ENCODE data around the gene ATP6V0E2.

- TF ChIP-seq, protein P1, sequence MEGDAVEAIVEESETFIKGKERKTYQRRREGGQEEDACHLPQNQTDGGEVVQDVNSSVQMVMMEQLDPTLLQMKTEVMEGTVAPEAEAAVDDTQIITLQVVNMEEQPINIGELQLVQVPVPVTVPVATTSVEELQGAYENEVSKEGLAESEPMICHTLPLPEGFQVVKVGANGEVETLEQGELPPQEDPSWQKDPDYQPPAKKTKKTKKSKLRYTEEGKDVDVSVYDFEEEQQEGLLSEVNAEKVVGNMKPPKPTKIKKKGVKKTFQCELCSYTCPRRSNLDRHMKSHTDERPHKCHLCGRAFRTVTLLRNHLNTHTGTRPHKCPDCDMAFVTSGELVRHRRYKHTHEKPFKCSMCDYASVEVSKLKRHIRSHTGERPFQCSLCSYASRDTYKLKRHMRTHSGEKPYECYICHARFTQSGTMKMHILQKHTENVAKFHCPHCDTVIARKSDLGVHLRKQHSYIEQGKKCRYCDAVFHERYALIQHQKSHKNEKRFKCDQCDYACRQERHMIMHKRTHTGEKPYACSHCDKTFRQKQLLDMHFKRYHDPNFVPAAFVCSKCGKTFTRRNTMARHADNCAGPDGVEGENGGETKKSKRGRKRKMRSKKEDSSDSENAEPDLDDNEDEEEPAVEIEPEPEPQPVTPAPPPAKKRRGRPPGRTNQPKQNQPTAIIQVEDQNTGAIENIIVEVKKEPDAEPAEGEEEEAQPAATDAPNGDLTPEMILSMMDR (IDR thresholded peaks at IDR 0.05), result no peak
- TF ChIP-seq TP53 (CRISPR knock-in tag; IDR thresholded peaks at IDR 0.05), result no peak
- TF ChIP-seq PRDM15 (CRISPR knock-in tag; IDR thresholded peaks at IDR 0.05), result no peak
- no peak for TF ChIP-seq TEAD4 (CRISPR knock-in tag; IDR thresholded peaks at IDR 0.05)
- TF ChIP-seq, protein P2, sequence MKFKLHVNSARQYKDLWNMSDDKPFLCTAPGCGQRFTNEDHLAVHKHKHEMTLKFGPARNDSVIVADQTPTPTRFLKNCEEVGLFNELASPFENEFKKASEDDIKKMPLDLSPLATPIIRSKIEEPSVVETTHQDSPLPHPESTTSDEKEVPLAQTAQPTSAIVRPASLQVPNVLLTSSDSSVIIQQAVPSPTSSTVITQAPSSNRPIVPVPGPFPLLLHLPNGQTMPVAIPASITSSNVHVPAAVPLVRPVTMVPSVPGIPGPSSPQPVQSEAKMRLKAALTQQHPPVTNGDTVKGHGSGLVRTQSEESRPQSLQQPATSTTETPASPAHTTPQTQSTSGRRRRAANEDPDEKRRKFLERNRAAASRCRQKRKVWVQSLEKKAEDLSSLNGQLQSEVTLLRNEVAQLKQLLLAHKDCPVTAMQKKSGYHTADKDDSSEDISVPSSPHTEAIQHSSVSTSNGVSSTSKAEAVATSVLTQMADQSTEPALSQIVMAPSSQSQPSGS (CRISPR knock-in tag; IDR thresholded peaks at IDR 0.05; ENCODE audit: borderline replicate concordance, low read depth), result no peak
- TF ChIP-seq CREM (CRISPR knock-in tag; IDR thresholded peaks at IDR 0.05), result no peak
- TF ChIP-seq RELA (CRISPR knock-in tag; IDR thresholded peaks at IDR 0.05; ENCODE audit: borderline replicate concordance), result no peak
- no peak for TF ChIP-seq CBFB (CRISPR knock-in tag; IDR thresholded peaks at IDR 0.05; ENCODE audit: low read depth)
- TF ChIP-seq FOXP4 (CRISPR knock-in tag; IDR thresholded peaks at IDR 0.05), result no peak
- TF ChIP-seq, protein P3, sequence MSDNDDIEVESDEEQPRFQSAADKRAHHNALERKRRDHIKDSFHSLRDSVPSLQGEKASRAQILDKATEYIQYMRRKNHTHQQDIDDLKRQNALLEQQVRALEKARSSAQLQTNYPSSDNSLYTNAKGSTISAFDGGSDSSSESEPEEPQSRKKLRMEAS (CRISPR knock-in tag; IDR thresholded peaks at IDR 0.05), result no peak
- TF ChIP-seq FOXK1 (CRISPR knock-in tag; IDR thresholded peaks at IDR 0.05), result no peak
Observed at GRCh38 chr7:149824748-149825566, 48.8 kb upstream of the ATP6V0E2 start.

All from WTC11 (cell line).